Transverse colon (tissue), 4 donors: ENCODE data around the gene NTNG1. TPM values are rescaled to one million over a fixed set of nuclear protein-coding genes. Genes with fewer than 3 reads are reported as not detected.

Experiments
- DNase-seq: peaks from one replicate; pipeline ENCODE4 v3.0.0-alpha.2; 2019
- H3K27ac ChIP-seq, 4 donors: fragments of 200-600 bp; sonication (generic); 2 replicates each; pipeline ENCODE4 v1.5.1; 2016 to 2018; ENCODE audit warnings: inconsistent platforms in 4 of 4
- H3K27me3 ChIP-seq: fragments of 200-600 bp; sonication (generic); 2 replicates; pipeline ENCODE4 v1.5.1; 2017; ENCODE audit warnings: inconsistent platforms
- H3K36me3 ChIP-seq, 4 donors: fragments of 200-600 bp; sonication (generic); 2 replicates each; pipeline ENCODE4 v1.5.1; 2017 to 2019; ENCODE audit warnings: inconsistent platforms in 4 of 4
- H3K4me1 ChIP-seq, 4 donors: fragments of 200-600 bp; sonication (generic); 2 replicates each; pipeline ENCODE4 v1.5.1; 2017 to 2020; ENCODE audit warnings: inconsistent platforms in 4 of 4
- H3K4me3 ChIP-seq, 4 donors: fragments of 200-600 bp; sonication (generic); 1 replicate in 1 of 4; 2 replicates in 3 of 4; pipeline versions ENCODE4 v1.5.1 to v1.6.1; 2017 to 2019; ENCODE audit warnings: inconsistent platforms in 4 of 4
- H3K9me3 ChIP-seq, 2 donors: fragments of 200-600 bp; sonication (generic); 2 replicates each; pipeline ENCODE4 v1.5.1; 2017 to 2019; ENCODE audit warnings: inconsistent platforms in 2 of 2
- EP300 ChIP-seq: sonication (generic); formaldehyde crosslinking; IDR thresholded peaks from one replicate; pipeline ENCODE4 v1.6.1; 2017; ENCODE audit warnings: antibody characterized with exemption, low read depth
- POLR2A ChIP-seq: fragments of 450-650 bp; IDR thresholded peaks from one replicate; pipeline ENCODE4 v1.6.1; 2016; ENCODE audit warnings: antibody characterized with exemption, mild to moderate bottlenecking, moderate library complexity
- POLR2AphosphoS5 ChIP-seq, 3 donors: sonication (generic); formaldehyde crosslinking; IDR thresholded peaks; one replicate each; pipeline ENCODE4 v1.6.1; 2016; ENCODE audit warnings: antibody characterized with exemption in 3 of 3
- WGBS, 2 donors: methylation state at CpG; one replicate each; pipeline ENCODE4 v1.1.5; 2018; ENCODE audit warnings: low coverage in 1 of 2; 5-methylcytosine and 5-hydroxymethylcytosine counted together
- in situ Hi-C, 4 donors: fragments of 200-750 bp; cut with MboI; loops; one replicate each; pipeline versions ENCODE4 v1.15.0 to v1.15.1; 2017; ENCODE audit warnings: low sequenced_read_pairs in 3 of 4, low pct_ligation_motif_present in 1 of 4, low pct_unique_long_range_greater_than_20kb in 1 of 4
- intact Hi-C: fragments of 100-400 bp; cut with DNase I; formaldehyde crosslinking; loops from one replicate; pipeline ENCODE4 v1.15.1; 2023; ENCODE audit warnings: low total_unique reads
- total RNA-seq, 4 donors: library from RNA; depleted of rRNA; stranded (reverse); fragments of >200 nt; gene quantifications; one replicate each; pipeline ENCODE4 v1.1.0, GENCODE V29; 2016
- TF ChIP-seq, protein P1 (sequence below), 5 experiments: fragments of 200-600 bp in 3 of 5; fragments of 450-650 bp in 2 of 5; sonication (generic) in 3 of 5; IDR thresholded peaks; 1 replicate in 2 of 5; 2 replicates in 3 of 5; pipeline ENCODE4 v1.5.1; 2016 to 2017; ENCODE audit warnings: antibody characterized with exemption in 5 of 5, inconsistent platforms in 3 of 5, mild to moderate bottlenecking in 2 of 5, moderate library complexity in 1 of 5

NTNG1 gene
- total RNA-seq, 4 donors from 2014 or later = 1.8 to 6.4 (median 3.5) TPM; not detected in 1

DNA sequence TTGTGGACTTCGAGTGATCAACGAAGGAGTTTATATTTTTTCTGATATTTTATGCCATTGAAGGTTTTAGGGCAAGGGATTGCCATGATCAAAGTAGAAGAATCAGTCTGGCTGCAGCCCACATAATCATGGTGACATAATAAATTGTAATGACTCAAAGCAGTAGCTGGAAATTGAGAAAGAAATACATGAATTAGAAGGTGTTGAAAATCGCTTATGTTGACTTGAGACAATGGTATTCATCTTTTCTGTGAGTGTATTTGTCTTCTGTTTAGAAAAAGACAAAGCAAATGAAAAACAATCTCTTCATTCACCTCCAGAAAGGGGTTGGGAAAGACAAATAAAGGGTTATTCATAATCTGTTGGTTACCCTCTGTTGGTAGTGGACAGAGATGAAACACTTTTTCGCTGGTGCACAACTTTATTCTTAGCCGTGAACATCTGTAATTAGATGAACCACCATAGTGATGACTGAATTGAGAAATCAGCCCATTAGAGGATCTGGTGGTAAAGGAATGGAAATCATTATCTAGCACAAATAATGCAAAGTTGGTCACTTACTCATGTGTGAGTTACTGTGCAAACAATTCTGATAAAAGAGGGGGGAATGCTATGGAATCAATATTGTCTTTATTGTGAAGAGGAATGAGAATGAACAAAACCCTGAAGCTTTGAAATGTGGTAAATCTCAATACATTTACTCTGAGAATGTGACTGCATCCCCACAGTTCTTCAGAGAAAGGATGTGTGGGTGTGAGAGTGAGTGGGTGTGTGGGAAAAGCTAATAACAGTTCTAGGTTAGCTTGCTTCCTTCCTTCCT is 121.8 kb downstream of the NTNG1 start:
- in situ Hi-C loops = no loop called here
- WGBS, 2 donors = 77 to 83% methylated on average over 5 of the region's 5 CpGs
- DNase-seq = no peak
- intact Hi-C loops = no loop called here
- H3K27ac ChIP-seq = no peak overlapping the region
- H3K4me3 ChIP-seq = no peak overlapping the region
- H3K36me3 ChIP-seq = no peaks in the 10 kb centered on the region
- no peaks in the 10 kb centered on the region for H3K27me3 ChIP-seq
- H3K9me3 ChIP-seq = no peaks in the 10 kb centered on the region
- no peaks in the 10 kb centered on the region for H3K4me1 ChIP-seq
- TF ChIP-seq, protein P1, sequence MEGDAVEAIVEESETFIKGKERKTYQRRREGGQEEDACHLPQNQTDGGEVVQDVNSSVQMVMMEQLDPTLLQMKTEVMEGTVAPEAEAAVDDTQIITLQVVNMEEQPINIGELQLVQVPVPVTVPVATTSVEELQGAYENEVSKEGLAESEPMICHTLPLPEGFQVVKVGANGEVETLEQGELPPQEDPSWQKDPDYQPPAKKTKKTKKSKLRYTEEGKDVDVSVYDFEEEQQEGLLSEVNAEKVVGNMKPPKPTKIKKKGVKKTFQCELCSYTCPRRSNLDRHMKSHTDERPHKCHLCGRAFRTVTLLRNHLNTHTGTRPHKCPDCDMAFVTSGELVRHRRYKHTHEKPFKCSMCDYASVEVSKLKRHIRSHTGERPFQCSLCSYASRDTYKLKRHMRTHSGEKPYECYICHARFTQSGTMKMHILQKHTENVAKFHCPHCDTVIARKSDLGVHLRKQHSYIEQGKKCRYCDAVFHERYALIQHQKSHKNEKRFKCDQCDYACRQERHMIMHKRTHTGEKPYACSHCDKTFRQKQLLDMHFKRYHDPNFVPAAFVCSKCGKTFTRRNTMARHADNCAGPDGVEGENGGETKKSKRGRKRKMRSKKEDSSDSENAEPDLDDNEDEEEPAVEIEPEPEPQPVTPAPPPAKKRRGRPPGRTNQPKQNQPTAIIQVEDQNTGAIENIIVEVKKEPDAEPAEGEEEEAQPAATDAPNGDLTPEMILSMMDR (IDR thresholded peaks at IDR 0.05) = no peak
- TF ChIP-seq POLR2A (no peak), POLR2AphosphoS5 (IDR thresholded peaks at IDR 0.05) (no peak), EP300 (no peak)

DNA sequence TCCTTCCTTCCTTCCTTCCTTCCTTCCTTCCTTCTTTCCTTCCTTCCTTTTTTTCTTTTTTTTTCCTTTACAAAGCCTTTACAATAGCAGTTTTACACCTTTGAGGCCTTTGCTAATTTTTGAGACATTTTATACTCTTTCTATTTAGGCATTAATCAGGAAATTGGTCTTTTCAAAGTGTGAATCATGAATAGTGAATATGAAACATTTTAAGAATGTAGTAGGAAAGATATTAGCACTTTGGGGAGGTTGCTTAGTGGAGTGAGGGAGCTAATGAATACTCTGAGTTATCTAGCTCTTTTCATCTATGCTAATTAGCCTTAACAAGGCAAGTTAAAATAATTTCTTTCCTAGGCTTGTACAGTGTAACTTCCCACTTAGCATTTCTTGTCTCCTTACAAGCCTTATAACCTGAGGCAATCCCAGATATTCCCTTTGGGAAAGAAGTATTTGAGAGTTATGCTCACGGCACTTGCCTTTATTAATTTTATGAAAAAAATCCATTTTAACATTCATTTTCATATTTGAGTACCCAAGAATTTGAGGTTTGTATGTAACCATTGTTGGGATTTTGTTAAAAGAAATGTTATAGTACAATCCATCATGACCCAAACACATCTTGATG is 122.6 kb downstream of the NTNG1 start:
- no peak overlapping the region for H3K4me3 ChIP-seq
- no peak overlapping the region for H3K27ac ChIP-seq
- H3K9me3 ChIP-seq = no peaks in the 10 kb centered on the region
- no peaks in the 10 kb centered on the region for H3K4me1 ChIP-seq
- TF ChIP-seq POLR2A = no peak
- no peak for TF ChIP-seq POLR2AphosphoS5 (IDR thresholded peaks at IDR 0.05)
- TF ChIP-seq EP300 = no peak
- TF ChIP-seq, protein P1 (IDR thresholded peaks at IDR 0.05) = no peak
- no peaks in the 10 kb centered on the region for H3K36me3 ChIP-seq
- no peak for DNase-seq
- in situ Hi-C loops (no loop called here), intact Hi-C loops (no loop called here)
- WGBS, 2 donors = 81 to 88% methylated on average over 1 of the region's 1 CpG
- H3K27me3 ChIP-seq = no peaks in the 10 kb centered on the region

DNA sequence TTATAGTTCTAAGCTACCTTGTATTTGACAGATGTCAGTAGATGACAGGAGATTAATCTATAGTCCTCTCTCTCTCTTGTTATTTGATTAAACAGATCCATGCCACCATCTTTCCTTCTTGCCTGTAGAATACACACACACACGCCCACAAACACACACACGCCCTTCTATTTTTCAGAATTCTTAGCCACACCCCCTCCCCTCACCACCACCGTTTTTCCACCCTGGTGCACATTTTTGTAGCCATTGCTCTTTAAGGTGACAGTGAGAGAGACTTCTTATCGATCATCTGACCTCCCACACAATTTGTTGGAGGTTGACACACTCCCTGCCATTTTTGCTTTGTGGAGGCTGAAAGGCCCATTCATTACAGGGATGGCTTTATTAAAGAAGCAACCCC is 123.2 kb downstream of the NTNG1 start:
- Histone ChIP-seq H3K4me1 (no peaks in the 10 kb centered on the region), H3K27ac (no peak overlapping the region), H3K4me3 (no peak overlapping the region), H3K27me3 (no peaks in the 10 kb centered on the region), H3K9me3 (no peaks in the 10 kb centered on the region), H3K36me3 (no peaks in the 10 kb centered on the region)
- DNase-seq = no peak
- WGBS, 2 donors = 54 to 64% methylated on average over 4 of the region's 4 CpGs
- no peak for TF ChIP-seq POLR2AphosphoS5 (IDR thresholded peaks at IDR 0.05)
- TF ChIP-seq EP300 = no peak
- TF ChIP-seq, protein P1 (IDR thresholded peaks at IDR 0.05) = no peak
- TF ChIP-seq POLR2A = no peak
- in situ Hi-C loops = no loop called here
- intact Hi-C loops = no loop called here

DNA sequence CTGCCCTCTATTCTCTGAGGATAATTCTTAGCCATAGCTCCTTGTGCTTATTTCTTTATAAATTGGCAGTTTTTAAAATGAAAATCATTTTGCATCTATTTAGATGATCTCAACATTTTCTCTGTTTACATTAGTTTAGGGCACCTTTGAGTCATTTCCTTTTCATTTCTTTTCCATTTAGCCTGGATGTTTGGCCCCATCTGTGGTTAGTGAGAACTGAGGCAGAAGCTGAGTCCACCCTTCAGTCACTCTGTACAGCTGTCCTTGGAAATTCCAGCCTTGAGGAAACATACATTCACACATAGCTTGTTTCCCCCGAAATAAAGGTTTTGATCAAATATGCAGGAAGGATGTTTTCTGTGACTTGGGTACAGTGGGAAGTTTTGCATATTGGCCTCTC is 123.7 kb downstream of the NTNG1 start:
- 80 to 84% methylated on average over 1 of the region's 1 CpG for WGBS, 2 donors

More for the DNA sequence above, 123.7 kb downstream of the NTNG1 start:
- H3K36me3 ChIP-seq = no peaks in the 10 kb centered on the region
- no peak overlapping the region for H3K4me3 ChIP-seq
- no peak overlapping the region for H3K27ac ChIP-seq
- no peak for DNase-seq
- intact Hi-C loops = no loop called here
- TF ChIP-seq POLR2AphosphoS5 (IDR thresholded peaks at IDR 0.05) (no peak), EP300 (no peak), POLR2A (no peak)
- TF ChIP-seq, protein P1 (IDR thresholded peaks at IDR 0.05) = no peak
- H3K4me1 ChIP-seq = no peaks in the 10 kb centered on the region
- no peaks in the 10 kb centered on the region for H3K9me3 ChIP-seq
- in situ Hi-C loops = no loop called here
- H3K27me3 ChIP-seq = no peaks in the 10 kb centered on the region
